GM18505 (cell line): Measurements from ENCODE around the gene MDFIC.

Source experiments
- ATAC-seq: cut with Tn5 transposase; IDR thresholded peaks from one replicate; pipeline ENCODE4 v1.9.1; 2021; ENCODE audit not compliant: unreplicated experiment
- POLR2A ChIP-seq: IDR thresholded peaks from 4 replicates; pipeline ENCODE4 v1.6.1; 2011; ENCODE audit warnings: borderline replicate concordance; ENCODE audit not compliant: insufficient read depth, insufficient read length; ENCODE audit errors: extremely low read depth

Gene MDFIC

DNA sequence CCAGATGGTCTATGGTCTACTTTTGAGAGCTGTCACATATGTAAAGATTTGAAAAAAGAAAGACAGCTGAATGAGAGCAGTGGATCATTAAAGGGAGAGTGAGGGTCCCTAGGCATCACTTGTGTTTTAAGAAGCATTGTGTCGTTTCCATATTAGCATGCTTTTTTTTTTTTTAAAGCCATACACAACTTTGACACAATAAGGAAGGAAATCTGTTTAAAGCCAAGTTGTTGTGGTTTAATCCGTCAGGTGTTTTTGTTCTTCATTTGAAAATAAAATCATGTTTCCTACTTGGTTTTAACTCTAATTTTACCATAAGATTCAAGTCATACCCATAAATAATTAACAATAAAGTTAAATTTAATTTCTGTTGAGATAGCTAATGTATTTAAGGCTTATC lies 53.5 kb downstream of the MDFIC start:
- no peak for ATAC-seq
- TF ChIP-seq POLR2A: no peak

DNA sequence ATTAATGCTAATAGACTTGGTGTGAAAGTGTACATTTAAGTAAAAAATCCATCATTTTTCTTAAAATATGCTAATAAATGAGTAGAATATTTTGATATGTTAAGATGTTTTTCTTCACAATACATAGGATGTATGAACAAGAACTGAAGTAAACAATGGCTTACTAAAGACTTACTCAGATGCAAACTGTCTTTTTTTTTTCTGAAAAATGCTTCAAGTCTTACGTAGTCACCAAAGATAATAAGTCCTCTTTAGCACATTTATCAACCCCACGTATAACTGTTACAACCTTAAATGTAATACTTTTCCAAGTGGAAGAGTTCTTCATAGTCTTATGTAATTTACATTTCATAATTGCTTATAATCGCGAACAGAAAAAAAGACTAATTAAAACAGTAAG lies 54.8 kb downstream of the MDFIC start:
- no peak for TF ChIP-seq POLR2A
- ATAC-seq: no peak

DNA sequence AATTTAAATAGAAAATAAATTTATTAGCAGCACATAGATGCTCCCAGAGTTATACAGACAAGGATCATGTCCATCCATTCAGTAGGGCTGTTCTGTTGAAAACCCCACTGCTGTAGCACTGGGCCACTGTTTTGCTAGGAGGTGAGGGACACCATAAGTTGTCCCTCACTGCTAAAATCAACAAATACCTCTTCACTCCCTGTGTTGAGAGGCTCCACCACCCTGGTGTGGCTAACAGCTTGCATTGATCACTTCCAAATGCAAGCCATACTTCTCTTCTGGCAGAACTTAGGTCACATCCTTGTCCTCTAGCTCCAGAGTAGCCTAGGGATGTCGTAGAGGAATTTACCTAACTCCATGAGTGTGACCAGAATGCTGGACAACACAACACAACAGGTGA lies 55.4 kb downstream of the MDFIC start:
- no peak for ATAC-seq

GRCh38 chr7:114979388-114979787 lies 57.5 kb downstream of the MDFIC start:
- no peak for ATAC-seq
- TF ChIP-seq POLR2A: no peak

More for the DNA sequence above, 55.4 kb downstream of the MDFIC start:
- no peak for TF ChIP-seq POLR2A

GRCh38 chr7:114979803-114980507 lies 58.1 kb downstream of the MDFIC start:
- no peak for TF ChIP-seq POLR2A
- ATAC-seq: no peak

GRCh38 chr7:114981323-114981722 lies 59.4 kb downstream of the MDFIC start:
- no peak for ATAC-seq
- TF ChIP-seq POLR2A: no peak

- ATAC-seq: no peak
- no peak for TF ChIP-seq POLR2A
Observed at GRCh38 chr7:114985116-114985715, 63.3 kb downstream of the MDFIC start.

- ATAC-seq: no peak
- no peak for TF ChIP-seq POLR2A
Observed at GRCh38 chr7:114986190-114987180, 64.6 kb downstream of the MDFIC start.

GRCh38 chr7:114988026-114988425 lies 66.1 kb downstream of the MDFIC start:
- ATAC-seq: no peak
- no peak for TF ChIP-seq POLR2A

- TF ChIP-seq POLR2A: no peak
- no peak for ATAC-seq
Observed at GRCh38 chr7:114988755-114989375, 67.0 kb downstream of the MDFIC start.

DNA sequence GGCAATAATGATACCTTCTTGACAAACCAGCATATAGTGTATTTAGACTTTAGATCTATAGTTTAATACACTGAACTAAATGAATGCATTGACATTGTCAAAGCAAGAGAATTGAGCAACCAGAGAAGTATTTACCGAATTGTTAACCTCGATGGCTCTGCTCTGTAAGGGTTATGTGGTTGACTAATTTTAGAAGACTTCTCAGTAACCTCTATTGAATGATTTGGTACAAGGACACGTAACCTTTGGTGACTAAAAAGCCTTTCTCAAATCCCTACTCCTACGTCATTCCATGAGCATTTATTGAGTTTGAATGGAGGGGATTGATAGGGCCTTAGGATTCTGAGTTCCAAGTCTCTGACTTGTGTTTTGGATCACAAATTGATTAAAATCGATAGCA lies 67.6 kb downstream of the MDFIC start:
- no peak for TF ChIP-seq POLR2A
- no peak for ATAC-seq

DNA sequence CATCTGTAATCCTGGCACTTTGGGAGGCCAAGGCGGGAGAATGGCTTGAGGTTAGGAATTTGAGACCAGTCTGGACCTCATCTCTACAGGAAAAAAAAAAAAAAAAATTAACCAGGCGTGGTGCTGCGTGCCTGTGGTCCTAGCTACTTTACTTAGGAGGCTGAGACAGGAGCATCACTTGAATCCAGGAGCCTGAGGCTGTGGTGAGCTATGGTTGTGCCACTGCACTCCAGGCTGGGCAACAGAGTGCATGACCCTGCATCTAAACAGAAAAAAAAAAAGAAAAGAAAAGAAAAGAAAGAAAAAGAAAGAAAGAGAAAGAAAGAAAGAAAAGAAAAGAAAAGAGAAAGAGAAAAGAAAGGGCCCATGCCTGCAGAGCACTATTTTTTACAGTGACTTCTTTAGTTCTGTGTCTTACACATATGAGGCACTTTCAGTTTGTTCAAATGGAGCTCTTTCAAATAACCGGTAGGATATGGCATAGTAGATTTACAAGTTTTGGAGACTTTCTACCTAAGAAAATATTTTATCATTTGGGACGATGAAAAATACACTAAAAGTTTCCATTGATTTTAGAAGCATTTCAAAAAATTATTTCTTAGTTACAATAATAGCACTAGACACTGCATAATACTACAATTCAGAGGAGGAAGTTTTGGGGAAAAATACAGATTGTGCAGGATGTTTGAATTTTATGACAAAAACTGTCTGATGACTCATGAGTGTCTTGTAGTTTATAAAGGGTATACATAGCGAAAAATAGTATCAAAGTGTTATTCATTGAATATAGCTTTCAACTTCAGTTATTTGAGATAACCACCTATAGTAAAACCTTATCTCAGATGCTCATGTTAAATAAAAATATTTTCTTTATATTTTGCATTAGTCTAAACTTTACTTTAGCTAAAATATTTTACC lies 75.9 kb downstream of the MDFIC start:
- TF ChIP-seq POLR2A: no peak
- no peak for ATAC-seq

DNA sequence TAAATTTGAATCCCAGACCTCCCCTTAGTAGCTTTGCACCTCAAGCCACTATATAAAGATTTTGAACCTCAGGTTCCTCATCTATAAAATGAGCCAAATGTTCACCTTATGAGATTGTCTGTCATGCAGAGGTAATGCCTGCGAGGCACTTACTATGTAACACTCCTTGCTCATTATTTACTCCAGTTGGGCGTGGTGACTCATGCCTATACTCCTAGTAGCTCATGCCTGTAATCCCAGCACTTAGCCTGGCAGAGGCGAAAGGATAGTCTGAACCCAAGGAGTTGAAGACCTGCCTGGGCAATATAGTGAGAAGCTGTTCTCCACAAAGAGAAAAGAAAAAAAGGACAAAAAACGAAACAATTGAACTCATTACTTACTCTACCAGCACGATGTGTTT lies 82.2 kb downstream of the MDFIC start:
- no peak for ATAC-seq

GRCh38 chr7:115005251-115005650 lies 83.4 kb downstream of the MDFIC start:
- TF ChIP-seq POLR2A: no peak
- ATAC-seq: no peak

More for the DNA sequence above, 82.2 kb downstream of the MDFIC start:
- TF ChIP-seq POLR2A: no peak
